Measurements from ENCODE around the gene KRTAP2-3. TPM values are rescaled to one million over a fixed set of nuclear protein-coding genes. Genes with fewer than 3 reads are reported as not detected.

KRTAP2-3 gene
- total and polyA plus RNA-seq, 10 of the 15 experiments (the other 5 are each of a cell fraction or from before 2014, with no cell fraction given): not detected

DNA sequence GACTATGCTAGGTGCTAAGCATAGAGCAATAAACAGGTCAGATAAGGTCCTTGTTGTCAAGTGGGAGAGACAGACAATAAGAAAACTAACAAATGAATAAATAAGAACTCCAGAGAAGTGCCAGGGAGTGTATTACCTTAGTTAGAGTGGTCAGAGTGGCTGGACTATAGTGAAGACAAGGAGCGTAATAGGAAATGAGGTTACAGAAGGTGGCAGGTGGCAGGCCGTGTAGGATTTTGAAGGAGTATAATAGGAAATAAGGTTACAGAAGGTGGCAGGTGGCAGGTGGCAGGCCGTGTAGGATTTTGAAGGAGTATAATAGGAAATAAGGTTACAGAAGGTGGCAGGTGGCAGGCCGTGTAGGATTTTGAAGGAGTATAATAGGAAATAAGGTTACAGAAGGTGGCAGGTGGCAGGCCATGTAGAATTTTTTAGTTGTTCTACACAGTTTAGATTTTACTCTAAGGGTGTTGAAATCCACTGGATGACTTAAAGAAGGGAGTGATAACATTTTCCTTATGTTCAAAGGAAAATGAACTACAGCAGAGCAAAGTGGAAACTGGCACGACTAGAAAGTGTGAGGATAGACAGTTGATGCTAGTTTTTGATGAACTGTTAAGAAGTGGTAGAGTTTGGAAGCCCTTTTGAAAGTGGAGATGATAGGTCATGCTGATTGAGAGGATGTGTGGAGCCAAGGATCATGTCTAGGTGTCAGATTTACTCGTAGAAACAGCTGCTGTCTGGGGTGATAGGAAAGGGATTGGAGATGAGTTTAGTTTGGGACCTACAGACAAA lies 47.4 kb downstream of the KRTAP2-3 start:
- H3K9me3 ChIP-seq (replicated peaks; ENCODE audit: control insufficient read depth, insufficient read depth, low read length): no peaks in the 10 kb centered on the region
- intact Hi-C loops (cut with micrococcal nuclease; ENCODE audit: unreplicated experiment) (no loop called here), in situ Hi-C loops (cut with MboI) (no loop called here)
- H4K20me1 ChIP-seq (ENCODE audit: control insufficient read depth, insufficient read depth): no peaks in the 10 kb centered on the region
- FAIRE-seq (no peak), DNase-seq (ENCODE audit: low read depth, low spot score) (no peak), ATAC-seq (no peak)
- no peak overlapping the region for H3K4me2 ChIP-seq (ENCODE audit: control insufficient read depth, insufficient read depth)
- H3K36me3 ChIP-seq (ENCODE audit: control insufficient read depth in 2 of 2, insufficient read depth in 2 of 2, low read length in 1 of 2): no peaks in the 10 kb centered on the region
- 33% methylated on average over 6 of the region's 6 CpGs for WGBS (ENCODE audit: insufficient coverage, insufficient replicate concordance, low lambda C conversion rate, missing lambda C conversion rate)
- H3K4me1 ChIP-seq (ENCODE audit: control insufficient read depth, insufficient read depth, low read length): no peaks in the 10 kb centered on the region
- ChIA-PET POLR2A (no interaction called here), RAD21 (ENCODE audit: unreplicated experiment) (no interaction called here), CTCF (no interaction called here), SMC1A (ENCODE audit: uncharacterized antibody, unreplicated experiment) (no interaction called here)
- no peak overlapping the region for H3K9ac ChIP-seq (ENCODE audit: control insufficient read depth, insufficient read depth, low read length)
- no peak overlapping the region for H3K4me3 ChIP-seq
- H3K79me2 ChIP-seq (ENCODE audit: control insufficient read depth, insufficient read depth, low read length): no peaks in the 10 kb centered on the region
- no TSS peak for BruUV-seq (replicated peaks)
- H3K27me3 ChIP-seq (replicated peaks in 1 of 2; ENCODE audit: control insufficient read depth in 2 of 2, insufficient read depth in 2 of 2, low read length in 1 of 2): peaks cover 0 to 3% of the 10 kb centered on the region in 2 experiments; a peak in 2 of 4 replicates
- no peak overlapping the region for H3K27ac ChIP-seq (ENCODE audit: control insufficient read depth, insufficient read depth)
- TF ChIP-seq ZNF274 (IDR thresholded peaks at IDR 0.05; ENCODE audit: insufficient read depth, insufficient read length) (no peak), MYC (IDR thresholded peaks at IDR 0.05; ENCODE audit: insufficient read depth, insufficient read length, insufficient replicate concordance, low read length, severe bottlenecking) (no peak), RELB (IDR thresholded peaks at IDR 0.05; ENCODE audit: low read depth) (no peak), IKZF2 (IDR thresholded peaks at IDR 0.05) (no peak), EP300 (IDR thresholded peaks at IDR 0.05; ENCODE audit: borderline replicate concordance in 1 of 2, control insufficient read depth in 1 of 2, low read depth in 2 of 2, low read length in 2 of 2) (no peak), CHD2 (IDR thresholded peaks at IDR 0.05; ENCODE audit: borderline replicate concordance, low read depth, low read length) (no peak), FOXM1 (IDR thresholded peaks at IDR 0.05; ENCODE audit: low read depth, low read length) (no peak), TBL1XR1 (IDR thresholded peaks at IDR 0.05; ENCODE audit: low read depth, low read length) (no peak), FOXK2 (IDR thresholded peaks at IDR 0.05) (no peak), IRF3 (IDR thresholded peaks at IDR 0.05) (no peak), BRCA1 (IDR thresholded peaks at IDR 0.05; ENCODE audit: low read depth, low read length) (no peak), NRF1 (conservative IDR thresholded peaks at IDR 0.05; ENCODE audit: low read depth, low read length) (no peak), TAF1 (IDR thresholded peaks at IDR 0.05; ENCODE audit: borderline replicate concordance, low read depth, low read length) (no peak), SUPT20H (IDR thresholded peaks at IDR 0.05; ENCODE audit: borderline replicate concordance, control insufficient read depth, low read depth, low read length) (no peak), FOS (IDR thresholded peaks at IDR 0.05; ENCODE audit: borderline replicate concordance, extremely low read depth, insufficient read length) (no peak), ZNF384 (IDR thresholded peaks at IDR 0.05; ENCODE audit: borderline replicate concordance, low read depth, low read length) (no peak)
- TF ChIP-seq, protein P1, sequence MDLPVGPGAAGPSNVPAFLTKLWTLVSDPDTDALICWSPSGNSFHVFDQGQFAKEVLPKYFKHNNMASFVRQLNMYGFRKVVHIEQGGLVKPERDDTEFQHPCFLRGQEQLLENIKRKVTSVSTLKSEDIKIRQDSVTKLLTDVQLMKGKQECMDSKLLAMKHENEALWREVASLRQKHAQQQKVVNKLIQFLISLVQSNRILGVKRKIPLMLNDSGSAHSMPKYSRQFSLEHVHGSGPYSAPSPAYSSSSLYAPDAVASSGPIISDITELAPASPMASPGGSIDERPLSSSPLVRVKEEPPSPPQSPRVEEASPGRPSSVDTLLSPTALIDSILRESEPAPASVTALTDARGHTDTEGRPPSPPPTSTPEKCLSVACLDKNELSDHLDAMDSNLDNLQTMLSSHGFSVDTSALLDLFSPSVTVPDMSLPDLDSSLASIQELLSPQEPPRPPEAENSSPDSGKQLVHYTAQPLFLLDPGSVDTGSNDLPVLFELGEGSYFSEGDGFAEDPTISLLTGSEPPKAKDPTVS (IDR thresholded peaks at IDR 0.05; ENCODE audit: low read depth, low read length): no peak
- H2AFZ ChIP-seq (ENCODE audit: control insufficient read depth, low read depth, low read length): no peak overlapping the region

Measured in GM12878 (cell line).